Parathyroid adenoma (tissue), 2 donors: ENCODE data around the gene HMX1.
A peak's percentile ranks its signal among the peaks of the same experiment; 100 is the strongest.

Experiments used
- H2AFZ ChIP-seq: fragments of 300-600 bp; sonication (generic); one replicate; pipeline ENCODE4 v1.7.0; 2017; ENCODE audit warnings: antibody characterized with exemption, mild to moderate bottlenecking
- H3K27ac ChIP-seq: fragments of 300-600 bp; sonication (generic); one replicate; pipeline ENCODE4 v1.7.0; 2017
- H3K27me3 ChIP-seq: fragments of 300-600 bp; sonication (generic); one replicate; pipeline ENCODE4 v1.7.0; 2017; ENCODE audit warnings: low read length; ENCODE audit not compliant: control insufficient read depth, insufficient read depth
- H3K36me3 ChIP-seq: fragments of 300-600 bp; sonication (generic); one replicate; pipeline ENCODE4 v1.7.0; 2017; ENCODE audit warnings: low read length; ENCODE audit not compliant: control insufficient read depth, insufficient read depth
- H3K4me1 ChIP-seq: fragments of 300-600 bp; sonication (generic); one replicate; pipeline ENCODE4 v1.7.0; 2017; ENCODE audit warnings: control low read depth
- H3K4me2 ChIP-seq: fragments of 300-600 bp; sonication (generic); one replicate; pipeline ENCODE4 v1.7.0; 2017; ENCODE audit warnings: low read length
- H3K4me3 ChIP-seq: fragments of 300-600 bp; sonication (generic); one replicate; pipeline ENCODE4 v1.7.0; 2017; ENCODE audit warnings: low read depth, low read length
- H3K79me2 ChIP-seq: fragments of 300-600 bp; sonication (generic); one replicate; pipeline ENCODE4 v1.7.0; 2017; ENCODE audit warnings: control low read depth
- H3K9ac ChIP-seq: fragments of 300-600 bp; sonication (generic); one replicate; pipeline ENCODE4 v1.7.0; 2017; ENCODE audit warnings: mild to moderate bottlenecking
- H3K9me3 ChIP-seq: fragments of 300-600 bp; sonication (generic); one replicate; pipeline ENCODE4 v1.7.0; 2017; ENCODE audit warnings: low read length; ENCODE audit not compliant: control insufficient read depth
- CTCF ChIP-seq: fragments of 300-600 bp; sonication (generic); IDR thresholded peaks from one replicate; pipeline ENCODE4 v1.7.0; 2017; ENCODE audit warnings: antibody characterized with exemption, mild to moderate bottlenecking
- donor health status: primary hyperparathyroidism.

The HMX1 gene

DNA sequence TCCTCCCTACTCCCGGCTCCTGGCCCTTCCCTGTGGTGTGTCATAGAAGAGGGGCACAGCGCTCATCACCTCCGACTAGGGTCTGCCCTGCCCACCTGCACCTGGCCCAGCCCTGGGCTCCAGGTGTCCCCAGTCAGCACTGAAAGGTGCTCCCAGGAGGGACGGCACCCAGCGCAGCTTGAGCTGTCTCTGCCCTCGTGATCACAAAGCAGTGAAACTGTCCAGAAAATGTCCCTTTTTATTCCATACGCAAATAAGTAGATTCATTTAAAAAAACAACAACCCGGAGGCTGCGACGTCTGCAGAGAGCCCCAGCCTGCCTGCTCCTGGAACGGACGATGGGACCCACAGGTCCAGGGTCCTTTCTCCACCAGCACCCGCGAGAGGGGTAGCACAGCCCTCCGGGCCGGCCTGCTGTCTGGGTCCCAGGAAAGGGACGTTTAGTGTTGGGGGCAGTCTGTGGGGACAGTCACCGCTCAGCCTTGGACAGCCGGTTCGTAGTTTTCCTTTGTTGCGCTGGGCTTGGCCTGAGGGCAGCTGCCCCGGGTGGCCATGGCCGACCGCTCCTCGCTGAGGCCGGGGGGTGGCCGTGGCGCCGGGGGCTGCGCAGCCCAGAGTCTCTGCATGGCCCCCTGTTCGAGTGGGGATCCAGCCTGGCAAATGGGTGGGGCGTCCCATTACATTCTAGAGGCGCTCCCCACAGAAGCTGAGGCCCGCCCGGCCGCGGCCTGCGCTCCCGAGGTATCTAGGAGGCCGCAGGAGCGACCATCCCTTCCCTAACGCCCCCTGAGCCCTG is 4.6 kb downstream of the HMX1 start:
- no peaks in the 10 kb centered on the region for H3K36me3 ChIP-seq
- no peak overlapping the region for H3K4me3 ChIP-seq
- H3K4me1 ChIP-seq, result no peaks in the 10 kb centered on the region
- no peaks in the 10 kb centered on the region for H3K9me3 ChIP-seq
- H3K79me2 ChIP-seq, result no peaks in the 10 kb centered on the region
- peak overlapping the region; percentile 38 for H3K4me2 ChIP-seq
- TF ChIP-seq CTCF, result no peak
- no peak overlapping the region for H3K27ac ChIP-seq
- no peak overlapping the region for H3K9ac ChIP-seq
- H3K27me3 ChIP-seq, result peaks cover 15% of the 10 kb centered on the region
- no peak overlapping the region for H2AFZ ChIP-seq

GRCh38 chr4:8866421-8866820 is 5.2 kb downstream of the HMX1 start:
- Histone ChIP-seq H3K9me3 (no peaks in the 10 kb centered on the region), H3K27me3 (peaks cover 15% of the 10 kb centered on the region), H3K4me2 (no peak overlapping the region), H3K4me3 (no peak overlapping the region), H3K79me2 (no peaks in the 10 kb centered on the region), H3K36me3 (no peaks in the 10 kb centered on the region), H3K4me1 (no peaks in the 10 kb centered on the region), H3K9ac (no peak overlapping the region), H3K27ac (no peak overlapping the region), H2AFZ (no peak overlapping the region)
- no peak for TF ChIP-seq CTCF

GRCh38 chr4:8865681-8866310 is 5.8 kb downstream of the HMX1 start:
- Histone ChIP-seq H3K27me3 (peaks cover 15% of the 10 kb centered on the region), H3K9me3 (no peaks in the 10 kb centered on the region)

GRCh38 chr4:8864912-8865680 is 6.5 kb downstream of the HMX1 start:
- Histone ChIP-seq H3K27ac (no peak overlapping the region), H2AFZ (no peak overlapping the region), H3K9ac (no peak overlapping the region), H3K36me3 (no peaks in the 10 kb centered on the region), H3K79me2 (no peaks in the 10 kb centered on the region), H3K4me2 (no peak overlapping the region), H3K27me3 (peaks cover 13% of the 10 kb centered on the region), H3K4me1 (no peaks in the 10 kb centered on the region), H3K4me3 (no peak overlapping the region), H3K9me3 (no peaks in the 10 kb centered on the region)
- no peak for TF ChIP-seq CTCF

More at GRCh38 chr4:8865681-8866310, 5.8 kb downstream of the HMX1 start:
- H3K36me3 ChIP-seq, result no peaks in the 10 kb centered on the region
- no peaks in the 10 kb centered on the region for H3K4me1 ChIP-seq
- no peaks in the 10 kb centered on the region for H3K79me2 ChIP-seq
- H2AFZ ChIP-seq, result no peak overlapping the region
- no peak for TF ChIP-seq CTCF
- no peak overlapping the region for H3K4me2 ChIP-seq
- H3K4me3 ChIP-seq, result no peak overlapping the region
- H3K9ac ChIP-seq, result no peak overlapping the region
- H3K27ac ChIP-seq, result no peak overlapping the region
